Measurements from ENCODE around the gene MAPK10.

The MAPK10 gene

DNA sequence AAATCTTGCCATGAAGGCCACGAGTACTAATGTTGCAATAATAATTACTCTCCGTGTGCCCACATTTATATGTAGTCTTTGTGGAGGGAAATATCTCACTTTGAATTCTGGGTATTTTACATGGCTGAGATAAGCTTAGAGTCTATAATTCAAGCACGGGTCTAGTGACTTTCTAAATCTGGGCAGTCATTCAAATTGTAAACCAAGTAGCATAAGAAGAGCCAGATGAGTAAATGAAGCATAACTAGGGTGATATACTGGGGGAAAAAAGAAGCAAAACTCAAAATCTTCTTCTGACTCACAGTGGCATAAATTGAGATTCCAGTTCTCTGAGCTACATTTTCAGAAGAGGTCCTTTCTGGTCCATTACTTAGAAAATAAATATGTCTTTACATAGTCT is 53.0 kb downstream of the MAPK10 start:
- H3F3A ChIP-seq (ENCODE audit: low read depth) = no peaks in the 10 kb centered on the region
- H3K4me2 ChIP-seq (ENCODE audit: low read depth, low read length, poor library complexity, severe bottlenecking) = no peak overlapping the region
- no peaks in the 10 kb centered on the region for H3K36me3 ChIP-seq (ENCODE audit: insufficient read depth, low read length)
- no peaks in the 10 kb centered on the region for H3K9me2 ChIP-seq (replicated peaks; ENCODE audit: low read depth, low read length)
- no peaks in the 10 kb centered on the region for H3K9me3 ChIP-seq (ENCODE audit: insufficient read depth, low read depth, low read length)
- no peaks in the 10 kb centered on the region for H3K79me2 ChIP-seq (ENCODE audit: insufficient read depth, low read length)
- TF ChIP-seq EZH2phosphoT487 (IDR thresholded peaks at IDR 0.05; ENCODE audit: borderline replicate concordance) = no peak
- TF ChIP-seq, protein P1, sequence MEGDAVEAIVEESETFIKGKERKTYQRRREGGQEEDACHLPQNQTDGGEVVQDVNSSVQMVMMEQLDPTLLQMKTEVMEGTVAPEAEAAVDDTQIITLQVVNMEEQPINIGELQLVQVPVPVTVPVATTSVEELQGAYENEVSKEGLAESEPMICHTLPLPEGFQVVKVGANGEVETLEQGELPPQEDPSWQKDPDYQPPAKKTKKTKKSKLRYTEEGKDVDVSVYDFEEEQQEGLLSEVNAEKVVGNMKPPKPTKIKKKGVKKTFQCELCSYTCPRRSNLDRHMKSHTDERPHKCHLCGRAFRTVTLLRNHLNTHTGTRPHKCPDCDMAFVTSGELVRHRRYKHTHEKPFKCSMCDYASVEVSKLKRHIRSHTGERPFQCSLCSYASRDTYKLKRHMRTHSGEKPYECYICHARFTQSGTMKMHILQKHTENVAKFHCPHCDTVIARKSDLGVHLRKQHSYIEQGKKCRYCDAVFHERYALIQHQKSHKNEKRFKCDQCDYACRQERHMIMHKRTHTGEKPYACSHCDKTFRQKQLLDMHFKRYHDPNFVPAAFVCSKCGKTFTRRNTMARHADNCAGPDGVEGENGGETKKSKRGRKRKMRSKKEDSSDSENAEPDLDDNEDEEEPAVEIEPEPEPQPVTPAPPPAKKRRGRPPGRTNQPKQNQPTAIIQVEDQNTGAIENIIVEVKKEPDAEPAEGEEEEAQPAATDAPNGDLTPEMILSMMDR (conservative IDR thresholded peaks at IDR 0.05; ENCODE audit: low read length) = no peak
- H2AFZ ChIP-seq (ENCODE audit: low read length) = no peak overlapping the region
- H3K4me1 ChIP-seq (ENCODE audit: insufficient read depth, low read length, poor library complexity, severe bottlenecking) = no peaks in the 10 kb centered on the region
- no peaks in the 10 kb centered on the region for H4K20me1 ChIP-seq (ENCODE audit: insufficient read depth, low read length, poor library complexity, severe bottlenecking)
- H3K4me3 ChIP-seq (ENCODE audit: low read length, poor library complexity, severe bottlenecking) = no peak overlapping the region
- no peak overlapping the region for H3K9ac ChIP-seq (ENCODE audit: low read depth, low read length, poor library complexity, severe bottlenecking)
- H3K27me3 ChIP-seq (ENCODE audit: insufficient read depth, low read length, poor library complexity, severe bottlenecking) = no peaks in the 10 kb centered on the region

DNA sequence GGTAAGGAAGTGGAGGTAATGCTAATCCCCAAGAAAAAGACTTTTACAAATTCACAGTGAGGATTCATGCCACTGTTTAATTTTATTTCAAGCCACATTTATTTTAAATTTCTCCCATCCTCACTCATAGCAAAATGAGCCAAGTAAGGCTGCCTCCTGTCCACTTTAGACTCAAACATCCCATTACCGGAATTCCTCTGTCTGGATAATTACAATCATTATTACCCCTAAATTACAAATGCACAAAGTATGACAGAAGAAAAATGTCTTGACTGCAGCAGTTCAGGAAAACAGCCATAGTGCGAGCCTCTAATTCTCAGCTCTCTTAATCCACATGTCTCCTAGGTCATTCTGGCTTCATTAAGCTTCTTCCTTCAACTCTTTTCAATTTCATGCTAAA is 57.0 kb downstream of the MAPK10 start:
- Histone ChIP-seq H3K9me3 (ENCODE audit: insufficient read depth, low read depth, low read length) (no peaks in the 10 kb centered on the region), H2AFZ (ENCODE audit: low read length) (no peak overlapping the region), H3K4me1 (ENCODE audit: insufficient read depth, low read length, poor library complexity, severe bottlenecking) (no peaks in the 10 kb centered on the region), H3K9me2 (replicated peaks; ENCODE audit: low read depth, low read length) (no peaks in the 10 kb centered on the region), H3K4me3 (ENCODE audit: low read length, poor library complexity, severe bottlenecking) (no peak overlapping the region), H3K36me3 (ENCODE audit: insufficient read depth, low read length) (no peaks in the 10 kb centered on the region), H4K20me1 (ENCODE audit: insufficient read depth, low read length, poor library complexity, severe bottlenecking) (no peaks in the 10 kb centered on the region), H3K27me3 (ENCODE audit: insufficient read depth, low read length, poor library complexity, severe bottlenecking) (no peaks in the 10 kb centered on the region), H3K79me2 (ENCODE audit: insufficient read depth, low read length) (no peaks in the 10 kb centered on the region), H3K9ac (ENCODE audit: low read depth, low read length, poor library complexity, severe bottlenecking) (no peak overlapping the region), H3F3A (ENCODE audit: low read depth) (no peaks in the 10 kb centered on the region), H3K4me2 (ENCODE audit: low read depth, low read length, poor library complexity, severe bottlenecking) (no peak overlapping the region)
- no peak for TF ChIP-seq EZH2phosphoT487 (IDR thresholded peaks at IDR 0.05; ENCODE audit: borderline replicate concordance)
- TF ChIP-seq, protein P1 (conservative IDR thresholded peaks at IDR 0.05; ENCODE audit: low read length) = no peak

DNA sequence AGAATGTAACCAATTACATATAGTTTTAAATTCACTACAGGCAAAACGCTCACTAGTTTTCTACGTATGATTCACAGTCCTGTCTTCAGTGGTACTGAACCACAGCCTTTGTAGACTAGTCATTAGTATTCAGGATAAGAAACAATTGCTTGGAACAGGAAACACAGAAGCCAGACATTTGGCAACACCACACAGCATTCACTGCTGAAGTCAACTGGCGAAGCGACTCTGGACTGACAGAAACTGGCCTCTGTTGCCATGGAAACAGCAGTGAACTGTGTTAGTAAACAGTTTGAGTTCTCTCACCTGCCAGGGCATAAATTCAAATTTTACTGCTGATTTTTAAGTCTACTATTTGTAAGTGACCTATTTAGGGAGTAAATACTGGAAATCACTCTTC is 57.6 kb downstream of the MAPK10 start:
- no peaks in the 10 kb centered on the region for H3K4me1 ChIP-seq (ENCODE audit: insufficient read depth, low read length, poor library complexity, severe bottlenecking)
- no peak overlapping the region for H3K4me3 ChIP-seq (ENCODE audit: low read length, poor library complexity, severe bottlenecking)
- H3K36me3 ChIP-seq (ENCODE audit: insufficient read depth, low read length) = no peaks in the 10 kb centered on the region
- no peaks in the 10 kb centered on the region for H3K79me2 ChIP-seq (ENCODE audit: insufficient read depth, low read length)
- H3K9me2 ChIP-seq (replicated peaks; ENCODE audit: low read depth, low read length) = no peaks in the 10 kb centered on the region
- H2AFZ ChIP-seq (ENCODE audit: low read length) = no peak overlapping the region
- H3K27me3 ChIP-seq (ENCODE audit: insufficient read depth, low read length, poor library complexity, severe bottlenecking) = no peaks in the 10 kb centered on the region
- H4K20me1 ChIP-seq (ENCODE audit: insufficient read depth, low read length, poor library complexity, severe bottlenecking) = no peaks in the 10 kb centered on the region
- no peak overlapping the region for H3K4me2 ChIP-seq (ENCODE audit: low read depth, low read length, poor library complexity, severe bottlenecking)
- no peaks in the 10 kb centered on the region for H3K9me3 ChIP-seq (ENCODE audit: insufficient read depth, low read depth, low read length)
- no peaks in the 10 kb centered on the region for H3F3A ChIP-seq (ENCODE audit: low read depth)
- no peak overlapping the region for H3K9ac ChIP-seq (ENCODE audit: low read depth, low read length, poor library complexity, severe bottlenecking)
- TF ChIP-seq, protein P1 (conservative IDR thresholded peaks at IDR 0.05; ENCODE audit: low read length) = no peak
- no peak for TF ChIP-seq EZH2phosphoT487 (IDR thresholded peaks at IDR 0.05; ENCODE audit: borderline replicate concordance)

Data from Loucy (cell line).